DMS153 treated with DMSO at 0.1 percent for 48 hours (cell line): ENCODE measurements around the gene JPT2.

ENCODE experiments used
- DNase-seq: peaks from one replicate; lab custom pipeline; 2025; ENCODE audit not compliant: unreplicated experiment; lab: John Stamatoyannopoulos, UW

The JPT2 gene

GRCh38 chr16:1749152-1750117 is 71.4 kb downstream of the JPT2 start:
- DNase-seq, result no peak
